Immature natural killer cell (primary cell): ENCODE data around the gene TGM1. TPM values are rescaled to one million over a fixed set of nuclear protein-coding genes. Genes with fewer than 3 reads are reported as not detected.

Experiments
- DNase-seq, 3 donors: peaks; one replicate each; pipeline ENCODE4 v3.0.0; 2022; ENCODE audit warnings: mixed read lengths in 1 of 3
- H3K27ac Mint-ChIP-seq, 6 donors: one replicate each; pipeline ENCODE4 v1.8.0; 2020; ENCODE audit warnings: mixed read lengths in 6 of 6, mild to moderate bottlenecking in 5 of 6, inconsistent platforms in 4 of 6, moderate library complexity in 3 of 6
- H3K27me3 Mint-ChIP-seq, 3 donors: one replicate each; pipeline ENCODE4 v1.8.0; 2020 to 2021; ENCODE audit warnings: low read depth in 3 of 3, mild to moderate bottlenecking in 3 of 3, mixed read lengths in 3 of 3, moderate library complexity in 3 of 3, inconsistent platforms in 1 of 3
- H3K36me3 Mint-ChIP-seq, 3 donors: one replicate each; pipeline ENCODE4 v1.8.0; 2020; ENCODE audit warnings: mixed read lengths in 3 of 3, inconsistent platforms in 2 of 3, mild to moderate bottlenecking in 2 of 3
- H3K4me1 Mint-ChIP-seq, 2 donors: one replicate each; pipeline ENCODE4 v1.8.0; 2020; ENCODE audit warnings: inconsistent platforms in 2 of 2, mild to moderate bottlenecking in 2 of 2, mixed read lengths in 2 of 2, moderate library complexity in 1 of 2
- H3K4me3 Mint-ChIP-seq, 5 donors: one replicate each; pipeline ENCODE4 v1.8.0; 2020; ENCODE audit warnings: mild to moderate bottlenecking in 5 of 5, mixed read lengths in 5 of 5, inconsistent platforms in 3 of 5, moderate library complexity in 3 of 5
- H3K9me3 Mint-ChIP-seq, 6 donors: one replicate each; pipeline ENCODE4 v1.8.0; 2020; ENCODE audit warnings: mild to moderate bottlenecking in 6 of 6, mixed read lengths in 6 of 6, inconsistent platforms in 4 of 6, moderate library complexity in 3 of 6
- polyA plus RNA-seq, 3 donors: library from polyadenylated mRNA; unstranded; fragments of 300-500 nt; fragmentation: Illumina TruSeq; gene quantifications; one replicate each; pipeline ENCODE4 v1.2.3, GENCODE V29; 2021

Gene TGM1
- polyA plus RNA-seq, 3 donors from 2014 or later = 0.41 TPM; not detected in 2

- Mint-ChIP-seq H3K36me3 (peaks cover 6 to 15% (median 8%) of the 10 kb centered on the region in 3 donors), H3K27ac (peak overlapping the region; percentile 96 to 99 (median 98)), H3K9me3 (no peaks in the 10 kb centered on the region), H3K4me1 (peaks cover 32 to 34% of the 10 kb centered on the region in 2 donors), H3K27me3 (peaks cover 9 to 13% (median 12%) of the 10 kb centered on the region in 3 donors), H3K4me3 (peak overlapping the region; percentile 77 to 94 (median 86))
- DNase-seq = no peak
Observed at GRCh38 chr14:24271834-24272263, 8.9 kb upstream of the TGM1 start.

DNA sequence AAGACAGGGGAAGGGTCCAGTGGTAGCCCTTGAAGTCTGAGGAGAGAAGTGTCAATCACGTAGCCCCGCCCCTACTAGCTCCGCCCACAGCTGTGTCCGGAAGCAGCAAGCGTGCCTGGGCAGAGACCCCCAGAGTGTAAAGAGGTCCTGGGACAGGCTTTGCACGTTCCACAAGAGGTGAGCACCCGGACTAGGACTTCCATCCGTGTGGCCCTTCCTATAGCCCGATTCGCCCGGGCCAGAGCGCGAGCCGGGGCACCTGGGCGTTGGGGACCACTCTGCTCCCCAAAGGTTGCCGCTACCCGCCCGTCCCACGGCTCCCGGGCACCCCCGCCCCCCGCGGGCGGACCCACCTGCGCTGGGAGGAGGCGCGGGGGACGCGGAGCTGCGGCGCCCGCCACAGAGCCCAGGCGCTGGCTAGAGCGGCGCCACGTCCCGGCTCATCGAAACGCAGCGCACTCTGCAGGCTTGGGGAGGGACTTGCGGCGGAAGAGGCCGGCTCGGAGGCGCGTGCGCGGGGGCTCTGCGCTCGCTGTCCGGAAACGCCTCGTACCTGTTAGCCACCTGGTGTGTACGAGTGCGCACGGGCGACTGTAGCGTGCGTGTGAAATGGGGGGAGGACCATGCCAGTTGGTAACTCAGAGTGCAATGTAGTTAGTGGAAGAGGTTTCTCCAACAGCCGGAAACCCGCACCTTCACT lies 8.3 kb upstream of the TGM1 start, which contains the start of gene RABGGTA:
Gene RABGGTA (minus strand): TSS at position 464 of the 700 bp plus-strand sequence. CDS start 482 bp downstream, outside the sequence.
- Mint-ChIP-seq H3K9me3 (no peaks in the 10 kb centered on the region), H3K27me3 (peaks cover 9 to 13% (median 12%) of the 10 kb centered on the region in 3 donors), H3K4me1 (peaks cover 32 to 34% of the 10 kb centered on the region in 2 donors)

DNA sequence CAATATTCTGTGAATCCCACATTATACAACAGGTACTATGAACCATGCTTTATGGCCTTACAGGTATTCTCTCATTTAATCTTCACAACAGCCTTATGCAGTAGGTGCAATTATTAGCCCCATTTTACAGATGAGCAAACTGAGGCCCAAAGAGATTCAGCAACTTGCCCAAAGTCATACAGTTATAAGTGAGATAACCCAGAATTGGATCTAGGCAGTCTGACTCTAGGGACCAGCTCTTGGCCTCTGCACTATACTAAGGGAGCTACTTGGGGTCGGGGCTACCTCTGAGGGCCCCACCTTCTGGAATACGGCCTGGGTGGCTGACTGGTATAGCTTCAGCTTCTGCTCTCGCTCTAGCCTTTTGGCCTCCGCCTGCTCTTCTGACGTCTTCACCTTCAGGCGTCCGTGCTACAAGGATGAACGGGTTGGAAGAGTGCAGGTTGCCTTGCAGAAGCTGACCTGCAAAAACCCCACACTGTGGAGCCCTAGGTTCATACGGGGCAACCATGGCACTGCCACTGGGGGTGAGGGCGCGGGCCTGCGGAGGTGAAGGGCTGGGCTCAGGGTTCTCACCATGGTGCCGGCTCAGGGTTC lies 7.7 kb upstream of the TGM1 start:
- Mint-ChIP-seq H3K27me3 (peaks cover 9 to 13% (median 12%) of the 10 kb centered on the region in 3 donors), H3K4me1 (peaks cover 32 to 34% of the 10 kb centered on the region in 2 donors), H3K4me3 (peak overlapping the region; percentile 77 to 94 (median 91)), H3K9me3 (no peaks in the 10 kb centered on the region), H3K36me3 (peaks cover 11 to 22% (median 17%) of the 10 kb centered on the region in 3 donors), H3K27ac (peak overlapping the region; percentile 96 to 99 (median 98))
- DNase-seq = no peak

More for the DNA sequence above, 8.3 kb upstream of the TGM1 start, which contains the start of gene RABGGTA:
- H3K36me3 Mint-ChIP-seq = peaks cover 11 to 21% (median 12%) of the 10 kb centered on the region in 3 donors
- H3K4me3 Mint-ChIP-seq = peak within 1 kb of the TSS; percentile 77 to 94 (median 91)
- peak within 1 kb of the TSS; percentile 96 to 99 (median 98) for H3K27ac Mint-ChIP-seq
- DNase-seq = peak; percentile 96 to 98 (median 97)

- H3K4me1 Mint-ChIP-seq = peaks cover 32 to 34% of the 10 kb centered on the region in 2 donors
- H3K27me3 Mint-ChIP-seq = peaks cover 9 to 13% (median 12%) of the 10 kb centered on the region in 3 donors
- H3K4me3 Mint-ChIP-seq = peak overlapping the region; percentile 77 to 94 (median 91)
- H3K36me3 Mint-ChIP-seq = peaks cover 11 to 22% (median 17%) of the 10 kb centered on the region in 3 donors
- no peak for DNase-seq
- peak overlapping the region; percentile 96 to 99 (median 98) for H3K27ac Mint-ChIP-seq
- H3K9me3 Mint-ChIP-seq = no peaks in the 10 kb centered on the region
Observed at GRCh38 chr14:24269910-24270536, 7.0 kb upstream of the TGM1 start.

- Mint-ChIP-seq H3K27ac (peak overlapping the region in 4 of 6 donors; percentile 22 to 79 (median 67)), H3K9me3 (no peaks in the 10 kb centered on the region), H3K27me3 (peaks cover 12 to 13% (median 12%) of the 10 kb centered on the region in 3 donors), H3K36me3 (peaks cover 11 to 22% (median 17%) of the 10 kb centered on the region in 3 donors), H3K4me1 (peaks cover 32 to 34% of the 10 kb centered on the region in 2 donors), H3K4me3 (peak overlapping the region in 1 of 5 donors; percentile 40)
- no peak for DNase-seq
Observed at GRCh38 chr14:24269368-24269767, 6.4 kb upstream of the TGM1 start.

DNA sequence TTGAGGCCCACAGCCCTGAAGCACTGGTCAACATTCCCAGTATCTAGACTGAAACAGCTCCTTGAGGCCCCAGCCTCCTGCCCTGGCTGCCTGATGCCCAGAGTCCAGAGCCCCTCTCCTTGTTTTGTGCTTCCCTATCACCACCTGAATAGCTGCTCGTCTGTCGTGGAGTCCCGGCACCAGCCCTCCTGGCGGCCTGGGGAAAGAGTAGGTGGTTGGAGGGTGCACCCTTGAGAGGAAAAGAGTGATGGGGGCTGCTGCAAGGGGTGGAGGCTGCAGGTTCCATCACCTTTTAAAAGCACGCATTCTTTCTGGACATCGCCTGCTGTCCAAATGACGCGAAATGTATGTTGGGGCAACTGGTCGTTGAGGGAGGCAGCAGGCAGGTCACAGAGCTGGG lies 5.2 kb upstream of the TGM1 start:
- Mint-ChIP-seq H3K9me3 (no peaks in the 10 kb centered on the region), H3K36me3 (peaks cover 11 to 22% (median 17%) of the 10 kb centered on the region in 3 donors), H3K27ac (no peak overlapping the region), H3K4me1 (peaks cover 27 to 29% of the 10 kb centered on the region in 2 donors), H3K27me3 (peaks cover 9 to 13% (median 12%) of the 10 kb centered on the region in 3 donors), H3K4me3 (no peak overlapping the region)
- DNase-seq = no peak

DNA sequence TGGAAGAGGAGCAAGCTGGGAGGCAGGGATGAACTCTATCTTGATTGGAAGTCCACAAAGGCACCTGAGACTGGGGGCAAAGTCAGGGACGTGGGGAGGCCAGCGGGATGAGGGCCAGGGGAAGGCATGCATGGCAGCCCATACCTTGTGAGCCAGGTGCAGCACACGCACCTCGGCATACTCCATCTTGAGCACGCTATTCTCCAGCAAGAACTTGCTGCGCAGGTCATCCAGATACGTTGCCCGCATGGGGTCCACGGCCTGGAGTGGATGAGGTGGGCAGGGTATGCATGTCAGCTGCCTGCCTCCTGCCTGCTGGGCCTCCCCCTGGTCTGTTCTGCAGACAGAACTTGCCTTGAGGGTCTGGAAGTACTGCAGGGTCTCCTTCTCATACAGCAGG lies 4.5 kb upstream of the TGM1 start:
- H3K9me3 Mint-ChIP-seq = no peaks in the 10 kb centered on the region
- peaks cover 20 to 24% of the 10 kb centered on the region in 2 donors for H3K4me1 Mint-ChIP-seq
- no peak for DNase-seq
- H3K4me3 Mint-ChIP-seq = no peak overlapping the region
- peaks cover 9 to 13% (median 12%) of the 10 kb centered on the region in 3 donors for H3K27me3 Mint-ChIP-seq
- H3K36me3 Mint-ChIP-seq = peaks cover 11 to 24% (median 17%) of the 10 kb centered on the region in 3 donors
- H3K27ac Mint-ChIP-seq = peak overlapping the region in 2 of 6 donors; percentile 65 to 74

DNA sequence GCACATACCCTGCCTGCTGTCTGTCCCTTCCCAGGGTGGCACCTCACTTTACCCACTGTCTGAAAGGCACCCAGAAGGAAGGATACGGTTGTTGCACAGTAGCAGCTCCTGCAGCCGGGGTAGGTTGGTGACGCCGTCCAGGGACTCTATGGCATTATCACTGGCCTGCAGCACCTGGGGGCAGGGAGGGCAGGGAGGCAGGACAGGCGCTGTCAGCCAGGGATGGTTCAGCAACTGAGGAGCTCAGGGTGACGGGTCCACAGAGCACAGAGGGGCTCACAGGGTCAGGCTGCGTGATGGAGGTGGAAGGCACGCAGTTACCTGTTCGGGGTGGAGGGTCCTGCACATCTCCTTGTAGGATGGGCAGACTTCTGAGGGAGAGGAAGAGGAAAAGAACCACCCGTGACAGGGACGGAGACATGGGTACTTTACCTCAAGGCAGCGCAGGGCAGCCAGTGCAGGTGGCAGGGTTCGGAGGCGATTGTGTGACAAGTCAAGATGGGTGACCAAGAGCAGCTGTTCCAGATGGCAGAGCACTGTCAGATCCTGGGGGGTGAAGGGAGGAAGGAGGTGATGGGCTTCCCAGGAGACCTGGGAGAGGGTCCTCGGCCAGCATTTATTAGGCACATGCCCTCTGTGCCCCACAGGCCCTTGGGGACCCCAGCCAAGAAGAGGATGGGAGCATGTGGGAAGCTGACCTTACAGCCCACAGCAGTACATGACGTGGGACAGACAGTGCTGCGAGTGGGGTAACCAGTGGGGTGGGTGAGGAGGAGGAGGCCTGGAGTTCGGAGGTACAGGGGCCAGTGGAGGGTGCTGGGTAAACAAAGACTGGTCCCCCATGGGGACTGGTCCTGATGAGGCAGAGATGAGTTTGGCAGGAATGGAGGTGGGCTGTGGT lies 3.6 kb upstream of the TGM1 start:
- DNase-seq = no peak
- Mint-ChIP-seq H3K27ac (peak overlapping the region in 4 of 6 donors; percentile 29 to 74 (median 58)), H3K9me3 (no peaks in the 10 kb centered on the region), H3K36me3 (peaks cover 11 to 26% (median 17%) of the 10 kb centered on the region in 3 donors), H3K4me1 (peaks cover 11 to 15% of the 10 kb centered on the region in 2 donors), H3K27me3 (peaks cover 6% of the 10 kb centered on the region in 3 donors), H3K4me3 (no peak overlapping the region)

DNA sequence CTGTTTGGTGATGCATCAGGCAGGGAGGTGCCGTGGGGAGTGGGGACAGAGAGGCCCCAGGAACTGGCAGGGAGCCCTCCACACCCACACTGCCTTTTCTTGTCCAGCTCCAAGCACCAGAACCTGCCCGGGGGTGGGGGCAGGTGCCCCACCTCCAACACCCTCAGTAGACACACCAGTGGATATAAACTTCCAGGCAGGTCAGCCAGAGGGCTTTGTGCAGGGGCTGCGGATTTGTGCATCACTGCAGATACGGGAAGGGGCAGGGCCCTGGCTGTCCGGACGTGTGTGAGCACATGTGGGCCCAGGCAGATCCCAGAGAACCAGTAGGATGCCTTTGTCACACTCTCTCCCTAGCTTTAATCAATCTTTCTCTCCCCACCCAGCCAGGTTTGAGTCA lies 1.3 kb upstream of the TGM1 start:
- Mint-ChIP-seq H3K27me3 (peaks cover 0 to 3% (median 1%) of the 10 kb centered on the region in 3 donors), H3K4me1 (peaks cover 0 to 3% of the 10 kb centered on the region in 2 donors), H3K4me3 (no peak overlapping the region), H3K9me3 (no peaks in the 10 kb centered on the region), H3K27ac (no peak overlapping the region), H3K36me3 (peaks cover 11 to 31% (median 17%) of the 10 kb centered on the region in 3 donors)
- no peak for DNase-seq

DNA sequence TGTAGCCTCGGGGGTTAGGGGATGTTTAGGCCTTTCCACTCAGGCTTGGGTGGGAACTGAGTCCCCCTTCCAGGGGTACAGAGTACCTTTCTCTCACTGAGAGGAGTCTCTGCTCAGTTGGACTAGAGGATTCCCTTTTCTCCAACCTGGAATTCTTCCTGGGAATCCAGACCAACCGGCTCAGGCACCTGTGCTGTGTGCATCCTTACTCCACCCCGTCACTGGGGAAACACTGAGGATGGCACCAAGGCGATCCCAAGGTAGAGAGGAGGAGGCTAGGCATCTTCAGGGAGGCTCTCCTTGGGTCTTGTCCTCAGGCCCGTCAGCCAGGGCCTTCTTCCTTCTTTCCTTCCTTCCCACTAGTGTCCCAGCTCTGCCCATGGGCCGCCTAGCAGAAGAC lies 871 bp upstream of the TGM1 start:
- peaks cover 11 to 28% (median 17%) of the 10 kb centered on the region in 3 donors for H3K36me3 Mint-ChIP-seq
- DNase-seq = no peak
- peaks cover 0 to 3% (median 1%) of the 10 kb centered on the region in 3 donors for H3K27me3 Mint-ChIP-seq
- peaks cover 0 to 3% of the 10 kb centered on the region in 2 donors for H3K4me1 Mint-ChIP-seq
- peak overlapping the region in 1 of 6 donors; percentile 17 for H3K27ac Mint-ChIP-seq
- H3K9me3 Mint-ChIP-seq = no peaks in the 10 kb centered on the region
- no peak overlapping the region for H3K4me3 Mint-ChIP-seq

DNA sequence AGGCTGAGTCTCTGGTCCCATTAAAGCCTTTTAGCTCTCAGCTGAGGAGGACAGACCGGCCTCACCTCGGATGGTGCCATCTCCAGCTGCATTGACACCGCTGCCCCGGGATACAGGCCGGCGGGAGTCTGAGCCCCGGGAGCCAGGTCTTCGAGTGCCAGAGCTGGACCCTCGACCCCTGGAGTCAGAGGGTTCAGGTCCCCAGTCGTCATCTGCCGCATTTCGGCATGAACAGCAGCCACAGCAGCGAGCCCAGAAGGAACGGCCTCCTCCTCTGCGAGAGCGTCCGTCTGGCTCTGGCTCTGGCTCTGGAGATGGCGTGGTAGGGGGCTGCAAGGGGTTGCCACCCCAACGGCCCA lies 1.0 kb downstream of the TGM1 start:
- peaks cover 6 to 22% (median 12%) of the 10 kb centered on the region in 3 donors for H3K36me3 Mint-ChIP-seq
- H3K27me3 Mint-ChIP-seq = peaks cover 0 to 3% (median 0%) of the 10 kb centered on the region in 3 donors
- H3K4me1 Mint-ChIP-seq = peaks cover 0 to under 1% of the 10 kb centered on the region in 2 donors
- no peak overlapping the region for H3K27ac Mint-ChIP-seq
- H3K9me3 Mint-ChIP-seq = no peaks in the 10 kb centered on the region
- no peak for DNase-seq
- no peak overlapping the region for H3K4me3 Mint-ChIP-seq

- Mint-ChIP-seq H3K27me3 (peaks cover 0 to 3% (median 0%) of the 10 kb centered on the region in 3 donors), H3K4me1 (no peaks in the 10 kb centered on the region), H3K36me3 (peaks cover 5 to 19% (median 6%) of the 10 kb centered on the region in 3 donors), H3K9me3 (no peaks in the 10 kb centered on the region), H3K27ac (peak overlapping the region in 1 of 6 donors; percentile 34), H3K4me3 (no peak overlapping the region)
- DNase-seq = no peak
Observed at GRCh38 chr14:24261256-24261968, 1.6 kb downstream of the TGM1 start.
